WERI-Rb-1 (cell line): ENCODE measurements around the gene PUS7.

Source experiments
- DNase-seq: peaks from one replicate; pipeline ENCODE4 v3.0.0-alpha.2; 2020
- H3K27ac ChIP-seq: fragments of 250-450 bp; sonication (Bioruptor Pico); 2 replicates; pipeline ENCODE4 v1.5.1; 2020; ENCODE audit warnings: mild to moderate bottlenecking, moderate library complexity
- H3K27me3 ChIP-seq: fragments of 250-450 bp; sonication (Bioruptor Pico); 2 replicates; pipeline ENCODE4 v1.5.1; 2021; ENCODE audit warnings: mild to moderate bottlenecking, low read depth, moderate library complexity; ENCODE audit not compliant: insufficient read depth, severe bottlenecking
- H3K36me3 ChIP-seq: fragments of 250-450 bp; sonication (Bioruptor Pico); 2 replicates; pipeline ENCODE4 v1.5.1; 2020; ENCODE audit warnings: mild to moderate bottlenecking, moderate library complexity
- H3K4me3 ChIP-seq: 2 replicates; pipeline ENCODE4 v1.5.1; 2011; ENCODE audit warnings: low read depth, mild to moderate bottlenecking, control low read depth, low read length
- H3K9me3 ChIP-seq: fragments of 250-450 bp; sonication (Bioruptor Pico); 2 replicates; pipeline ENCODE4 v1.5.1; 2021; ENCODE audit warnings: mild to moderate bottlenecking, moderate library complexity; ENCODE audit not compliant: severe bottlenecking
- CTCF ChIP-seq: IDR thresholded peaks from 2 replicates; pipeline ENCODE4 v1.5.1; 2011; ENCODE audit warnings: low read depth, mild to moderate bottlenecking, control low read depth, inconsistent platforms, low read length

The PUS7 gene

GRCh38 chr7:105408791-105409410 lies 113.2 kb downstream of the PUS7 start:
- H3K36me3 ChIP-seq = no peaks in the 10 kb centered on the region
- no peaks in the 10 kb centered on the region for H3K27me3 ChIP-seq

More at GRCh38 chr7:105408791-105409410, 113.2 kb downstream of the PUS7 start:
- no peak for DNase-seq
- TF ChIP-seq CTCF = no peak
- H3K27ac ChIP-seq = no peak overlapping the region
- no peaks in the 10 kb centered on the region for H3K9me3 ChIP-seq
- no peak overlapping the region for H3K4me3 ChIP-seq
